HepG2 (cell line): ENCODE results near the gene MSTO1. TPM values are rescaled to one million over a fixed set of nuclear protein-coding genes. Genes with fewer than 3 reads are reported as not detected.

ENCODE experiments used
- BRCA1 ChIP-seq: sonication (generic); formaldehyde crosslinking; IDR thresholded peaks from 2 replicates; pipeline ENCODE4 v1.4.0; 2020; ENCODE audit warnings: missing genetic modification reagents
- CEBPG ChIP-seq: IDR thresholded peaks from 2 replicates; pipeline ENCODE4 v1.6.1; 2016
- FOSL2 ChIP-seq: sonication (generic); formaldehyde crosslinking; IDR thresholded peaks from 2 replicates; pipeline ENCODE4 v1.4.0; 2020; ENCODE audit warnings: missing genetic modification reagents
- PAF1 ChIP-seq: IDR thresholded peaks from 2 replicates; pipeline ENCODE4 v1.6.1; 2016; ENCODE audit warnings: missing genetic modification reagents, missing compliant biosample characterization
- RNF2 ChIP-seq: fragments of 450-650 bp; conservative IDR thresholded peaks from 2 replicates; pipeline ENCODE4 v1.6.1; 2016; ENCODE audit warnings: low read depth
- SMAD9 ChIP-seq: sonication (generic); formaldehyde crosslinking; IDR thresholded peaks from 2 replicates; pipeline ENCODE4 v1.5.1; 2020; ENCODE audit warnings: mild to moderate bottlenecking, missing genetic modification reagents
- SP1 ChIP-seq, 2 experiments: fragments of 450-650 bp in 1 of 2; sonication (generic) in 1 of 2; formaldehyde crosslinking in 1 of 2; IDR thresholded peaks; 2 replicates each; pipeline versions ENCODE4 v1.4.0 to v1.6.1; 2016 to 2020; ENCODE audit warnings: missing genetic modification reagents in 1 of 2
- SRF ChIP-seq: IDR thresholded peaks from 2 replicates; pipeline ENCODE4 v1.6.1; 2011; ENCODE audit warnings: mild to moderate bottlenecking, low read depth, low read length, moderate library complexity
- SRSF1 ChIP-seq: fragments of 200-400 bp; formaldehyde crosslinking; optimal IDR thresholded peaks from 2 replicates; pipeline ENCODE3; 2017; ENCODE audit warnings: mild to moderate bottlenecking, low read depth, low read length, moderate library complexity
- U2AF2 ChIP-seq: fragments of 200-400 bp; formaldehyde crosslinking; IDR thresholded peaks from 2 replicates; pipeline ENCODE4 v1.6.1; 2017; ENCODE audit warnings: low read depth, mild to moderate bottlenecking, low read length
- ZFP36L1 ChIP-seq: sonication (generic); formaldehyde crosslinking; IDR thresholded peaks from 2 replicates; pipeline ENCODE4 v1.8.0; 2022; ENCODE audit warnings: mild to moderate bottlenecking, missing genetic modification reagents, moderate library complexity
- ZNF329 ChIP-seq: sonication (generic); formaldehyde crosslinking; IDR thresholded peaks from 2 replicates; pipeline ENCODE4 v1.9.0; 2021; ENCODE audit warnings: low read depth, mild to moderate bottlenecking, missing genetic modification reagents
- ZNF33B ChIP-seq: sonication (generic); formaldehyde crosslinking; IDR thresholded peaks from 2 replicates; pipeline ENCODE4 v1.5.1; 2020; ENCODE audit warnings: mild to moderate bottlenecking, missing genetic modification reagents
- ZNF34 ChIP-seq: sonication (generic); formaldehyde crosslinking; IDR thresholded peaks from 2 replicates; pipeline ENCODE4 v1.4.0; 2020; ENCODE audit warnings: mild to moderate bottlenecking, missing genetic modification reagents, borderline replicate concordance
- ZNF414 ChIP-seq: sonication (generic); formaldehyde crosslinking; IDR thresholded peaks from 2 replicates; pipeline ENCODE4 v1.5.0; 2020; ENCODE audit warnings: missing genetic modification reagents
- ZNF468 ChIP-seq: sonication (generic); formaldehyde crosslinking; IDR thresholded peaks from 2 replicates; pipeline ENCODE4 v1.8.0; 2022; ENCODE audit warnings: mild to moderate bottlenecking, moderate library complexity, missing genetic modification reagents
- ZNF496 ChIP-seq: sonication (generic); formaldehyde crosslinking; IDR thresholded peaks from 2 replicates; pipeline ENCODE4 v1.8.1; 2023; ENCODE audit warnings: mild to moderate bottlenecking, moderate library complexity, missing genetic modification reagents; ENCODE audit not compliant: insufficient replicate concordance
- ZNF572 ChIP-seq: sonication (generic); formaldehyde crosslinking; IDR thresholded peaks from 2 replicates; pipeline ENCODE4 v1.5.1; 2020; ENCODE audit warnings: mild to moderate bottlenecking, missing genetic modification reagents
- ZNF574 ChIP-seq: sonication (generic); formaldehyde crosslinking; IDR thresholded peaks from 2 replicates; pipeline ENCODE4 v1.4.0; 2020; ENCODE audit warnings: missing genetic modification reagents
- ZNF749 ChIP-seq: sonication (generic); formaldehyde crosslinking; IDR thresholded peaks from 2 replicates; pipeline ENCODE4 v1.8.0; 2022; ENCODE audit warnings: mild to moderate bottlenecking, missing genetic modification reagents, moderate library complexity, borderline replicate concordance
- ZSCAN9 ChIP-seq: IDR thresholded peaks from 2 replicates; pipeline ENCODE4 v1.6.1; 2016; ENCODE audit warnings: borderline replicate concordance
- polyA plus RNA-seq, 8 experiments: library from polyadenylated mRNA; depleted of rRNA in 3 of 8; stranded (reverse) in 7 of 8; unstranded in 1 of 8; fragments of >200 nt; fragmentation: Illumina TruSeq in 4 of 8; extraction: Trizol in 4 of 8; gene quantifications; 2 replicates each; pipeline versions ENCODE4 v1.2.1 to v1.2.3, GENCODE V29; 2011 to 2016; ENCODE audit warnings: low read depth in 4 of 8, missing spikeins in 1 of 8, mixed read lengths in 1 of 8; ENCODE audit not compliant: insufficient read depth in 1 of 8
- total RNA-seq, 5 experiments: library from RNA; depleted of rRNA; stranded (reverse); fragments of >200 nt; fragmentation: Illumina TruSeq; extraction: Trizol; gene quantifications; 2 replicates each; pipeline ENCODE4 v1.2.3, GENCODE V29; 2016; ENCODE audit warnings: low read depth in 1 of 5
- TF ChIP-seq, protein P1 (sequence below): sonication (generic); formaldehyde crosslinking; IDR thresholded peaks from 2 replicates; pipeline ENCODE4 v1.4.0; 2020; ENCODE audit warnings: missing genetic modification reagents
- TF ChIP-seq, protein P2 (sequence below): sonication (generic); formaldehyde crosslinking; IDR thresholded peaks from 2 replicates; pipeline ENCODE4 v1.4.0; 2020; ENCODE audit warnings: missing genetic modification reagents, borderline replicate concordance
- TF ChIP-seq, protein P3 (sequence below): sonication (generic); formaldehyde crosslinking; IDR thresholded peaks from 2 replicates; pipeline ENCODE4 v1.4.0; 2020; ENCODE audit warnings: mild to moderate bottlenecking, missing genetic modification reagents

The MSTO1 gene
- total and polyA plus RNA-seq, 2 of the 13 experiments (the other 11 are each of a cell fraction or from before 2014, with no cell fraction given) = 19.1 to 25.3 TPM

DNA sequence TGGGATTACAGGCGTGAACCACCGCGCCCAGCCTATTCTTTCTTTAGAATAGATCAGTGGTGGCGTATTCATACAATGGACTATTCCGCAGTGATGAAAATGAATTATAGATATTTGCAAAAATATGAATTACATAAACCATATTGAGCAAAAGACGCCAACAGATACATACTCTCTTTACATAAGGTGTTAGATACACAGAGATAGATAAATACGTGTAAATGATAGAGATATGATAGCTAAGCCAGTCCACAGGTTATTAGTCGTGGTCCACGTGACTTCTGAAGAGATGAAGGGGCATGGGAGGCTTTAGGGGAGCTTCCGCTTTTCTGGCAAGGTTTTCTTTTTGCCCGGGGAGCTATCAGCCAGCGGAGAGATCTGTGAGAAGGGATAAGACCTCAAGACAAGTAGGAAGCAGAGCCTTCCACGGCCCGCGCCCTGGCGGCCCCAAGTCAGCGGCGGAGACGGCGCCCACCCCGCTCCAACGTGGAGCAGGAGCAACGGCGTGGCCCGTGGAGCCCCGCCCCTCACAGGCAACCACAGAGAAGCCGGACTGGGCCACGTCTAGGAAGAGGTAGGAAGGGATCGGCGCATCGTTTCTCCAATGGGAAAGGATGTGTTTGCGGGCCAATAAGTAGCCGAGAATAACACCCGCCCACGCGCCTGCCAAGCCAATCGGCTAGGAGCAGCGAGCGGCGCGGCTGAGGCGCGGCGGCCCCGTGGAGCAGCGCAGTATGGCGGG lies at the start of gene MSTO1 (continued):
- TF ChIP-seq ZNF329 (no peak), ZNF414 (CRISPR knock-in tag) (no peak), SRSF1 (no peak), ZNF574 (peak; percentile 78), RNF2 (no peak), U2AF2 (no peak), ZNF33B (CRISPR knock-in tag) (no peak), ZNF749 (CRISPR knock-in tag) (no peak), SRF (no peak), SP1 (IDR thresholded peaks at IDR 0.05) (no peak), SP1 (CRISPR knock-in tag; IDR thresholded peaks at IDR 0.05) (peak; percentile 81), ZNF34 (no peak), PAF1 (CRISPR knock-in tag) (no peak), FOSL2 (CRISPR knock-in tag) (0 out of 2 replicates have a peak, but pooled peaks have one; percentile 17), ZSCAN9 (no peak), ZFP36L1 (CRISPR knock-in tag) (no peak), SMAD9 (no peak), BRCA1 (CRISPR knock-in tag) (no peak), ZNF468 (no peak), CEBPG (CRISPR knock-in tag) (no peak), ZNF496 (CRISPR knock-in tag) (no peak), ZNF572 (no peak)
- TF ChIP-seq, protein P1, sequence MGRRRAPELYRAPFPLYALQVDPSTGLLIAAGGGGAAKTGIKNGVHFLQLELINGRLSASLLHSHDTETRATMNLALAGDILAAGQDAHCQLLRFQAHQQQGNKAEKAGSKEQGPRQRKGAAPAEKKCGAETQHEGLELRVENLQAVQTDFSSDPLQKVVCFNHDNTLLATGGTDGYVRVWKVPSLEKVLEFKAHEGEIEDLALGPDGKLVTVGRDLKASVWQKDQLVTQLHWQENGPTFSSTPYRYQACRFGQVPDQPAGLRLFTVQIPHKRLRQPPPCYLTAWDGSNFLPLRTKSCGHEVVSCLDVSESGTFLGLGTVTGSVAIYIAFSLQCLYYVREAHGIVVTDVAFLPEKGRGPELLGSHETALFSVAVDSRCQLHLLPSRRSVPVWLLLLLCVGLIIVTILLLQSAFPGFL (CRISPR knock-in tag) = no peak
- TF ChIP-seq, protein P2, sequence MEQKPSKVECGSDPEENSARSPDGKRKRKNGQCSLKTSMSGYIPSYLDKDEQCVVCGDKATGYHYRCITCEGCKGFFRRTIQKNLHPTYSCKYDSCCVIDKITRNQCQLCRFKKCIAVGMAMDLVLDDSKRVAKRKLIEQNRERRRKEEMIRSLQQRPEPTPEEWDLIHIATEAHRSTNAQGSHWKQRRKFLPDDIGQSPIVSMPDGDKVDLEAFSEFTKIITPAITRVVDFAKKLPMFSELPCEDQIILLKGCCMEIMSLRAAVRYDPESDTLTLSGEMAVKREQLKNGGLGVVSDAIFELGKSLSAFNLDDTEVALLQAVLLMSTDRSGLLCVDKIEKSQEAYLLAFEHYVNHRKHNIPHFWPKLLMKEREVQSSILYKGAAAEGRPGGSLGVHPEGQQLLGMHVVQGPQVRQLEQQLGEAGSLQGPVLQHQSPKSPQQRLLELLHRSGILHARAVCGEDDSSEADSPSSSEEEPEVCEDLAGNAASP = no peak; the same call in 1 of the 2 replicates
- TF ChIP-seq, protein P3, sequence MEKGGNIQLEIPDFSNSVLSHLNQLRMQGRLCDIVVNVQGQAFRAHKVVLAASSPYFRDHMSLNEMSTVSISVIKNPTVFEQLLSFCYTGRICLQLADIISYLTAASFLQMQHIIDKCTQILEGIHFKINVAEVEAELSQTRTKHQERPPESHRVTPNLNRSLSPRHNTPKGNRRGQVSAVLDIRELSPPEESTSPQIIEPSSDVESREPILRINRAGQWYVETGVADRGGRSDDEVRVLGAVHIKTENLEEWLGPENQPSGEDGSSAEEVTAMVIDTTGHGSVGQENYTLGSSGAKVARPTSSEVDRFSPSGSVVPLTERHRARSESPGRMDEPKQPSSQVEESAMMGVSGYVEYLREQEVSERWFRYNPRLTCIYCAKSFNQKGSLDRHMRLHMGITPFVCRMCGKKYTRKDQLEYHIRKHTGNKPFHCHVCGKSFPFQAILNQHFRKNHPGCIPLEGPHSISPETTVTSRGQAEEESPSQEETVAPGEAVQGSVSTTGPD = no peak
